ENCODE data around the gene KRTAP4-5.
"Not testable (repeated sequence)": the region's sequence is repeated elsewhere in the genome, so short reads cannot be mapped to it uniquely, and the experiment has no call there.

Gene KRTAP4-5

GRCh38 chr17:41118721-41119120 lies 30.9 kb downstream of the KRTAP4-5 start:
- H3K4me3 ChIP-seq (IDR thresholded peaks at IDR 0.05; ENCODE audit: insufficient read depth, low read depth, low read length): no peak overlapping the region
- no peak overlapping the region for H3K9ac ChIP-seq
- H3K27ac ChIP-seq: no peak overlapping the region
- H3K27me3 ChIP-seq (ENCODE audit: insufficient read depth, low read depth): no peaks in the 10 kb centered on the region
- H3K79me2 ChIP-seq (ENCODE audit: insufficient read depth, low read depth): no peaks in the 10 kb centered on the region
- H3K36me3 ChIP-seq (ENCODE audit: insufficient read depth): no peaks in the 10 kb centered on the region
- TF ChIP-seq, protein P1, sequence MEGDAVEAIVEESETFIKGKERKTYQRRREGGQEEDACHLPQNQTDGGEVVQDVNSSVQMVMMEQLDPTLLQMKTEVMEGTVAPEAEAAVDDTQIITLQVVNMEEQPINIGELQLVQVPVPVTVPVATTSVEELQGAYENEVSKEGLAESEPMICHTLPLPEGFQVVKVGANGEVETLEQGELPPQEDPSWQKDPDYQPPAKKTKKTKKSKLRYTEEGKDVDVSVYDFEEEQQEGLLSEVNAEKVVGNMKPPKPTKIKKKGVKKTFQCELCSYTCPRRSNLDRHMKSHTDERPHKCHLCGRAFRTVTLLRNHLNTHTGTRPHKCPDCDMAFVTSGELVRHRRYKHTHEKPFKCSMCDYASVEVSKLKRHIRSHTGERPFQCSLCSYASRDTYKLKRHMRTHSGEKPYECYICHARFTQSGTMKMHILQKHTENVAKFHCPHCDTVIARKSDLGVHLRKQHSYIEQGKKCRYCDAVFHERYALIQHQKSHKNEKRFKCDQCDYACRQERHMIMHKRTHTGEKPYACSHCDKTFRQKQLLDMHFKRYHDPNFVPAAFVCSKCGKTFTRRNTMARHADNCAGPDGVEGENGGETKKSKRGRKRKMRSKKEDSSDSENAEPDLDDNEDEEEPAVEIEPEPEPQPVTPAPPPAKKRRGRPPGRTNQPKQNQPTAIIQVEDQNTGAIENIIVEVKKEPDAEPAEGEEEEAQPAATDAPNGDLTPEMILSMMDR (conservative IDR thresholded peaks at IDR 0.05; ENCODE audit: low read depth, low read length): no peak
- no peaks in the 10 kb centered on the region for H3K4me1 ChIP-seq (ENCODE audit: low read depth, poor library complexity, severe bottlenecking)
- H3K4me2 ChIP-seq: no peak overlapping the region
- H2AFZ ChIP-seq (ENCODE audit: low read depth): no peak overlapping the region
- H4K20me1 ChIP-seq (ENCODE audit: insufficient read depth): no peaks in the 10 kb centered on the region

DNA sequence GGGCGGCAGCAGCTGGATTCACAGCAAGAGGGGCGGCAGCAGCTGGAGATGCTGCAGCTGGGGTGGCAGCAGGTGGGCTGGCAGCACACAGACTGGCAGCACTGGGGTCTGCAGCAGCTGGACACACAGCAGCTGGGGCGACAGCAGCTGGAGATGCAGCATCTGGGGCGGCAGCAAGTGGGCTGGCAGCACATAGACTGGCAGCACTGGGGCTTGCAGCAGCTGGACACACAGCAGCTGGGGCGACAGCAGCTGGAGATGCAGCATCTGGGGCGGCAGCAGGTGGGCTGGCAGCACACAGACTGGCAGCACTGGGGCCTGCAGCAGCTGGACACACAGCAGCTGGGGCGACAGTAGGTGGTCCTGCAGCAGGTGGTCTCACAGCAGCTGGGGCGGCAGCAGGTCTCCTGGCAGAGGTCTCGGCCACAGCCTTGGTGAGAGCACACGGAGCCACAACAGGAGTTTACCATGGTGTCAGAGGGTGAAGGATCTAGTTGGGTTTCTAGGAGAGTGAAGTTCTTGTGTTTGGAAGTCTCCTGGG lies 31.7 kb downstream of the KRTAP4-5 start, which contains the start of gene KRTAP4-11:
KRTAP4-11 (minus strand) TSS at position 528 of the 541 bp plus-strand sequence; CDS start at position 470, 58 bp downstream.
- not testable (repeated sequence) for H3K79me2 ChIP-seq (ENCODE audit: insufficient read depth, low read depth); H3K36me3 ChIP-seq (ENCODE audit: insufficient read depth); H2AFZ ChIP-seq (ENCODE audit: low read depth); H3K4me1 ChIP-seq (ENCODE audit: low read depth, poor library complexity, severe bottlenecking); H3K27ac ChIP-seq; H3K4me2 ChIP-seq; H3K4me3 ChIP-seq (IDR thresholded peaks at IDR 0.05; ENCODE audit: insufficient read depth, low read depth, low read length); H3K9ac ChIP-seq; H4K20me1 ChIP-seq (ENCODE audit: insufficient read depth); H3K27me3 ChIP-seq (ENCODE audit: insufficient read depth, low read depth)

DNA sequence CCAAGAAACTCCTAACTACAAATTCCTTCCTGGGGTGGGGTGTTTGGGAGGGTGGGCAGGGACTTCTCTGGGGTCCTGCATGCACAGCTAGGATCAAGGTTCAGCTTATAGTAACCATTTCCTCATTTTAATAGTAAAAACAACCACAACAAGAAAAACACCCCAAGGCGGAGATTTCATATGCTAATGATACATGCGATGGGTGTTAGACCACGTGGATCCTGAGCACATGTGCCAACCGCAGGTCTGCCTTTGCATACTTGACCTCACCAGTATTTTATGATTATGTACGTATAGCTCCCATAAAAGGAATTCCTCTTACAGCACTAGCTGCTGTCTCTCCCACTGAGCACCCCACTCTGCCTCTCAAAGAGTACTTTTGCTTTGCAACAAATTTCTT lies 33.3 kb downstream of the KRTAP4-5 start:
- Histone ChIP-seq H3K4me3 (IDR thresholded peaks at IDR 0.05; ENCODE audit: insufficient read depth, low read depth, low read length) (no peak overlapping the region), H3K36me3 (ENCODE audit: insufficient read depth) (no peaks in the 10 kb centered on the region), H3K9ac (no peak overlapping the region), H4K20me1 (ENCODE audit: insufficient read depth) (no peaks in the 10 kb centered on the region), H2AFZ (ENCODE audit: low read depth) (no peak overlapping the region), H3K4me1 (ENCODE audit: low read depth, poor library complexity, severe bottlenecking) (no peaks in the 10 kb centered on the region), H3K79me2 (ENCODE audit: insufficient read depth, low read depth) (no peaks in the 10 kb centered on the region), H3K4me2 (no peak overlapping the region), H3K27me3 (ENCODE audit: insufficient read depth, low read depth) (no peaks in the 10 kb centered on the region), H3K27ac (no peak overlapping the region)
- TF ChIP-seq, protein P1 (conservative IDR thresholded peaks at IDR 0.05; ENCODE audit: low read depth, low read length): no peak

DNA sequence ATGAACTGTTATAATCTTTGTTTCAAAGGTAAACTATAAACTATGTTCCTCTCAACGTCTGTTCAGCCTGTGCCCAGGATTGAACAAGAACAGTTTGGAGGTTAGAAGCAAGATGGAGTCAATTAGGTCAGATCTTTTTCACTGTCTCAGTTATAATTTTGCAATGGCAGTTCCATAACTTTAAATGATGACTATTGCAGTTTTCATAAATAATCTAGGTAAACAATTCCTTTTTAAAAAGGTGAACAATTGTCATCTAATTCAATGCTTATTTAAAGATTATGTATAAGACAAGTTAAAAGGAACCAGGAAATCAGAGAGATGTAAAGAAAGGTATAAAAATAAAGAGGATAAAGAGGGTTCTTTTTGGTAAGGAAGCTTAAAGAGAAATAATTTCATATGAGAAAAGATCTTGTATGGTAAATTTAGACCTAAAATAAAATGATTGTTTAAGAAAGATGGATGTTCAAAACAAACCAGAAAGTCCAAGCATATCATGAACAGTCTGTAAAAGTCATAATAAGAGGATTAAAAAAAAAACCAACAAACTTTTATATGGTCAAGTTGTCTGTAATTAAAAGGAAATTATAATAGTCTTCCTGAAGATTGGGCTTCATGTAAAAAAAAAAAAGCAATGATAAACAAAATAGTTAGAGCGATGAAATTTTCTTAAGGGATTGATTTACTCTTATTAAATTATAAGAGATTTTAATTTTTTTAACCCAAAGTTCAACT lies 38.3 kb downstream of the KRTAP4-5 start:
- no peaks in the 10 kb centered on the region for H3K27me3 ChIP-seq (ENCODE audit: insufficient read depth, low read depth)
- no peaks in the 10 kb centered on the region for H4K20me1 ChIP-seq (ENCODE audit: insufficient read depth)
- no peak overlapping the region for H2AFZ ChIP-seq (ENCODE audit: low read depth)
- no peak overlapping the region for H3K9ac ChIP-seq
- H3K36me3 ChIP-seq (ENCODE audit: insufficient read depth): no peaks in the 10 kb centered on the region
- H3K27ac ChIP-seq: no peak overlapping the region
- H3K4me2 ChIP-seq: no peak overlapping the region
- TF ChIP-seq, protein P1 (conservative IDR thresholded peaks at IDR 0.05; ENCODE audit: low read depth, low read length): no peak
- peaks cover 12% of the 10 kb centered on the region for H3K4me1 ChIP-seq (ENCODE audit: low read depth, poor library complexity, severe bottlenecking)
- H3K4me3 ChIP-seq (IDR thresholded peaks at IDR 0.05; ENCODE audit: insufficient read depth, low read depth, low read length): no peak overlapping the region
- H3K79me2 ChIP-seq (ENCODE audit: insufficient read depth, low read depth): no peaks in the 10 kb centered on the region

DNA sequence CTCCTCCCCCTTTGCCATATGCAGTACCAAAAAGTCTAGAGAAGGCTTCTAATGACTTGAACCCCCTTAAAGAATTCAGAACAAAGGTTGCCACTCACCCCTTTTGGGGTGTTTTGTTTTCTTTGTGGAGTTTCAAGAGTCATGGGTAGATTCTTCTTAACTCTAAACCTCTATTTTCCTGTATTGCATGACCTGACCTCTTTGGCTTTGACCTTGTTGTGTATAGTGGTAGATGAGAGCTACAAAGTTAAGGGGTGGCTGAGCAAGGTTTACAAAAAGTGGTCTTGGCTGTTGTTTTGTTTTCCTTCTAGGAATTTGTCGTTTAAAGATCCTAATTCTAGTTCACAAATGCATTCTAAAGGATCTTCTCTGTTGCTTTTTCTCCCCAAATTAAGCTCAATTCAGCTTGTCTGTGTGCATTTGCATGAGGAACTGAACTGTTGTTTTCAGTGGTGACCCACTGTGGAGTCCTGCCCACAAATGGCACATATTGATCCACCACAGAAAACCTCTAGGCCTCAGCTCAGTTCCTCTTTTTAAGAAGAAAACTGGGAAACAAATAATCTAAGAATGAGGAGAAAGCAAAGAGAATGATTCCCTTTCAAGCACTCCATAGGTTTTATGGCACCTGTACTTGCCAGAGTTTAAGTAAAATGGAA lies 40.8 kb downstream of the KRTAP4-5 start:
- H3K27me3 ChIP-seq (ENCODE audit: insufficient read depth, low read depth); H4K20me1 ChIP-seq (ENCODE audit: insufficient read depth); H2AFZ ChIP-seq (ENCODE audit: low read depth); H3K27ac ChIP-seq; H3K79me2 ChIP-seq (ENCODE audit: insufficient read depth, low read depth); H3K36me3 ChIP-seq (ENCODE audit: insufficient read depth); H3K4me3 ChIP-seq (IDR thresholded peaks at IDR 0.05; ENCODE audit: insufficient read depth, low read depth, low read length); H3K9ac ChIP-seq: not testable (repeated sequence)
- H3K4me2 ChIP-seq: peak overlapping the region; percentile 31; the same call in 1 of the 2 replicates
- peaks cover 12% of the 10 kb centered on the region for H3K4me1 ChIP-seq (ENCODE audit: low read depth, poor library complexity, severe bottlenecking)

Measured in KMS-11 (cell line).